Measurements from ENCODE around the gene NDUFAF2.
"Not testable (repeated sequence)": the region's sequence is repeated elsewhere in the genome, so short reads cannot be mapped to it uniquely, and the experiment has no call there.

NDUFAF2 gene

DNA sequence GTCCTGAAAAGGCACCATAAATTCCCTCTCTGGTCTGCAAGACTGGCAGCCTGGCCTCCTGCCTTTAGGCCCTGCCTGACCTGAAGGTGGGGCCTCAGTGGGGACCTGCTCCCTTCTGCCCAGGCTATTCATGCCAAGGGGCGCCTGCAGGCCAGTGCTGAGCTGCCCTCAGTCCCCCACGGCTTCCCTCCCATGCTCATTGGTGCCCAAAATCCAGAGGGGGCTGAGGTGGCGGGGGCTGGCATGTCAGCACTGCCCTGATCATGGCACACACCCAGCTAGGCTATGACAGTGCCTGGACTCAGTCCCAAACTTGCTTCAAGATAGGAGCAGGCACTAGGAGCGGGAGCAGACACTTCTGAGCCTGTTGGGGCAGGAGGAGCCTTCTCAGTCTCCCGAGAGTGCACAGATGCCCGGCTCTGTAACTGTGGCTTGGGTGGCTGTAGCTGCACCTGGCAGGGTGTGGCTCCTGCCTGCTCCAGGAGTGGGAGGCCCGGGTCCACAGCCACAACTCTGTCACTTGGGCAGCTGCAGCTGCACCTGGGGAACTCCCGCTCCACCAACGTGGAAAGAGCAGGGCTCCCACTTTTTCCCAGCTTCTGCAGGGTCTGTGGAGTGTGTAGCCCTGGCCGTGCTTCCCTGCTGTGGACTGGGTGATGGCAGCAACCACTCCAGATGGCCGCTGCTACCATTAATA is 49.0 kb downstream of the NDUFAF2 start:
- no peak for DNase-seq

DNA sequence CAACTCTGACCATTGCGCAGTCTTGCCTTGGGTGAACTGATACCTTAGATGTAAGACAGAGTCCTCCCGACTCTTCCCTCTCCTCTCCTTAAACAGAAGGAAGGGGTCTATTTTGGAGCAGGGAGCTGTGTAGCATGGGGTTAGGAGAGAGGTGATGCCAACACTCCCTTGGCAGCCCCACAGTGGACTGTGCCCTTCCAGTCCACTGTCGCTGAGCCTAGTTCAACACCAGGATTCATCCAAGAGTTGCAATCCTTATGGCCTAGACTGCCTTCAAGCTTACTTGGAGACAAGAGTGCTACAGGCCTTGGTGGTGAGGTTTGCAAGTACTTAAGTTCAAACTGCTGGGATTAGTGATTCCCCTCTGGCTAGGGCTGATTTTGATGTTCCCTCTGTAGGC is 51.4 kb downstream of the NDUFAF2 start:
- DNase-seq, result no peak

DNA sequence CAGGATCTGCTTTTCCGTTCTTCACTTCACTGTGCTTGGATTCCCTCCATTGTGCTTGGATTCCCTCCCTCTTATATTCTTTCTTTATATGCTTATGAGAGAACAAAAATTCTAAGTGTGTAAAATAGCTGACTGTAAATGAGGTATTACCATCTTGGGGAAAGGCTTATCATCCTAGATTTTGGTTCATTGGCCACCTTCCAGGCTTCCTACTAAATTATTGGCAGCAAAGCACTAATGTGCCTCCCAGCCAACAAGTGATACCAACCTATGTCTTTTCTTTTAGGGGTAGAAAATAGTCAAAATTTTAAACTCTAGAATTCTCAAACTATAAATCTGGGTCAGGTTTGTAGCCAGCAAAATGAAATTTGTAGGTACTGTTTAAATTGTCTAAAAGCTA is 52.7 kb downstream of the NDUFAF2 start:
- no peak for DNase-seq

DNA sequence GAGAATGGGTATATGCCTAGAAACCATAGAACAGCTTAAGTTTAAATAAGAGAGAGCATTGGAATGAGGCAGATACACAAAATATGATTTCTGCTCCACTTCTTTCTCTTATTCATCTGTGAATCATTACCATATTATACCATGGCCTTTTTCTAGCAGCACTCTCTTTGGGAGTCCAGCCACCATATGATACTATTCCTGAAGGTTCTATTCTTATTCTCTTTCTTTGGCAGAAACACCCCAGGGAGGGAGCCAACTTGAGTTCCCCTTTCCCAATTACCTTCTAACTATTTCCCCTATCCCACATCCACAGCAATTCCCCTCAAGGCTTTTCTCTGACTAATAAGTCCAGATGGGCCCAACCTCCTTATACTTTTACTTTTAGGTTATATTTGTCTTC is 55.9 kb downstream of the NDUFAF2 start:
- no peak for DNase-seq

DNA sequence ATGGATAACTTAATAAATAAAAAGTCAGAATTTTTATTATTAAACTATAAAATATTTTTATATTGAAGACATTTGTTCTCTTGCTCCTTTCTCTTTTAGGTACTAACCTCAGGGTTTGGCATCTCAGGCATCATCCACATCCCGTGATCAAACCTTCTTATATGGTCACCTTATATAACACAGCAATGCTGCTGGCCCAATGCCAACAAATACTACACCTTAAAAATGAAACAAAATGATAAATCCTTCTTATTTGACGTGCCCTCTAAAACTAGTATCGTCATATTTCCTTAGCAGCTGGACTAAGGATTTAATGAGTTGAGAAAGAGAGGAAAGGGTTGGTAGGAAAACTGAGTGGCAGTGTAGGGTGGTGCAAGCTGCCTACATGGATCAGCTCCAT is 56.6 kb downstream of the NDUFAF2 start:
- DNase-seq, result no peak

DNA sequence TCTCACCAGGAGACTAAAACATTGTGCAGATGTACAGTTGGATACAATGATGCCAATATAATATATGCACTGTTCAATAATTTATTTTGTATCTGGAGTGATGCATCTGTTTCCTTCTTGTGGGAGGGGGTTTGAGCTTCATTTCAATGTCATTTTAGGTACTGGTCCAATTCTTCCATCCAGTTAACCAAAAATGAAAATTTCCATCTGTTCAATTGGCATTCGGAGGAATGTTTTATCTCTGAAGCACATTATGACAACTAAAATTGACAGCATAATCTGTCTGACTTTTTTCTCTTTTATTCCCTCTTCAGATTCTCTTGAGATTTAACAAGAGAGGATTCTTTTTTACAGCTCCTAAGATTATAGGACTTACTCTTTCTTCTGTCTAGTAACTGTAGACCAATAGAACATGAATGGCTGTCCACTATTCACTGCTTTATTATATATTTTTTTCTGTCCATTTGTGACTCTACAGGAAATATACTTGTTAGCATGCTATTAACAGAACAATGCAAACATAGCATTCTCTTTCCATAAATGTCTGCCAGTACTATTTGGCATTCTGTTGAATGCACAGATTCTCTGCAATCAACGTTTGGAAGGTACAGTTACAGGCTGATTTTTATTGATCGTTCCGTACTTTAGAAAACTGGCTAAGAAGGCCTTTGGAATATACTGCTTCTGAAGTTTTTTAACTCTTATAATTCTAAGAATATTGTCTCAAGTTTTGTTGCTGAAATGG is 57.8 kb downstream of the NDUFAF2 start:
- no peak for DNase-seq

DNA sequence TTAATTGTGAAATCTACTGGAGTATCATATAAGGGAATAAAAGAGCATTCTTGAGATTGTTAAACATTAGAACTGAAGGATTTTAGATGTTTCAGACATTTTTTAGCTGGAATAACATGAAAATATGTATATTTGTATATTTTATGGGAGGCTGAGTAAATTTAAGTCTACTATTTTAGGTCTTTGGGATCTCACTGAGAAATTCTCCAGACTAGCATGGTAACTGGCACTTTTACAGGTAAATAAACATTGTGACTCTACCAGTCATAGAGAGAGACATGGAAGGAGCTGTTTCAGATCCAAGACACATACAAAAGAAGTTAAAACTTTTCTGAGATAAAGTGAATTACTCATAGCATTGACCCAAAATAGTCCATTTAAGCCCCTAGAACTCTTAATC is 59.4 kb downstream of the NDUFAF2 start:
- DNase-seq, result no peak

DNA sequence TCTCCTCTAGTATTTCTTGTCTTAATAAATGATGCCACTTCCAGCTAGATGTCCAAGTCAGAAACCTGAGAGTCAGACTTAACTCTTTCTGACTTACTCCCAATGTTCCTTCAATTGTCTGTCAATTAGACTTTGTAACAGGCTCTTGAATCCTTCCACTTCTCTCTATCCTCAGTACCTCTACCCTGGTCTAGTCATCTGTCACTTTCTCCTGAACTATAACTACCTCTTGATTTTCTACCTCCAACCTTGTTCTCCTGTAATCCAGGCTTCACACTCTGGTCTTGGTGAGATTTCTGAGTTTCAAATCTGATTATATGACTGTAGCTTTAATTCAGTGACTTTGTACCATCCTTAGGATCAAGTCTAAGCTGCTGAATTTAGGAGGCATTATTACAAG is 64.9 kb downstream of the NDUFAF2 start:
- no peak for DNase-seq

DNA sequence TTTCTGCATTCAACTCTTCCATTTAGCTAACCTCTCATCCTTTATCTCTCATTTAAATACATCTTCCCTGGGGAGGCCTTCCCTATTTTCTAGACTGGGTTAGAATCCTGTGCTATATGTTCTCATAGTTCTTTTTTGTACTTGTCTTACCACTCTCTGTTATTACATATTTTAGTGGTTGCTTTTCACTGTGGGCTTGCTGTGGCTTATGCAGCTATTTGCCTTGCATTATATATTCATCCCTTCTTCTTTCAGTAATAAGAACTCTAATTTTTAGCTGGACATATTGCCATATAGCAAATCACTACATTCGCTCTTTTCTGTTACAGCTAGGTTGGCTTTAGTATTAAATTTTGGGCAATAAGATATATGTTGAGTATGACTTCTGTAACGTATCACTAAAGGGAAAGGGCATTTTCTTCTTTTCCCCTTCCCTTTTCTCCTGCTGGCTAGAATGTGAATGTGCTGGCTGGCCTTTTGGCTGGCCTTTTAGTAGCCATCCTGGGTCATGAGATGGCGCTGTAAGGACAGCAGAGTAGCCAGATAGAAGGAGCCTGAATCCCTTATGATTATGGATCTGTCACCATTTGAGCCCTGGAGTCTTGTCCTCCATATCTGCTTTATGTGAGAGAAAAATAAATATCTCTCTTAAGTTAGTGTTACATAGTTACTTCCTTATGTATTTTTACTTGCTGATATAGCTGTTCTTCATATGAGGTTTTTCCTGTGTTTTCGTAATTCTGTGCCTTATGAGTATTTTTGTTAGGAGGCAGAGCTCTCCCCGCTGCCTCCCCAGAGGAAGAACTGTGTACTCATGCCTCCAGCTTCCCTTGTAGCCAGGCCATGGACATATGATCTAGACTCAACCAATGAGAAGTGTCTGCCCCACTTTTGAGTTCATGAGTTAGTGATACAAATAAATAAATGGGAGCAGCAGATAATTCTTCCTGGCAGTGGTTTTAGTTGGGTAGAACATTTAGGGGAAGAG is 65.8 kb downstream of the NDUFAF2 start:
- DNase-seq, result peak; percentile 10 to 36

DNA sequence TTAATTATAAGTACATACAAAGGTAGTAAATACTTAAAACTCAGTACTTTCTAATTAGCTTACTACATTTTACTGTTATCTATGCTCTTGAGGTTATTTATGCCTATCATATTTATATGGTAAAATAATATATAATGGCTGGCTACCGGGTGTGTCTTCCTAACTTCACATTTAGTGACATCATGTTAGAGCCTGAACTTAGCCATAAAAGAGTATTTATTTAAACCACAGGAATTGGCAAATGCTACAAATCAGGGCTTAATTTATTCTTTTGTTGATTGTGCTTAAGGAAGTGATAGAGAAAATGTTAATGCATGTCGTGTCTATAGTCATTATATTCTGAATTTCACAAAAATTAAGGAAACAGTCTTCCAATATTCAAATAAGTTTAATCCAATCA is 73.1 kb downstream of the NDUFAF2 start:
- no peak for DNase-seq

DNA sequence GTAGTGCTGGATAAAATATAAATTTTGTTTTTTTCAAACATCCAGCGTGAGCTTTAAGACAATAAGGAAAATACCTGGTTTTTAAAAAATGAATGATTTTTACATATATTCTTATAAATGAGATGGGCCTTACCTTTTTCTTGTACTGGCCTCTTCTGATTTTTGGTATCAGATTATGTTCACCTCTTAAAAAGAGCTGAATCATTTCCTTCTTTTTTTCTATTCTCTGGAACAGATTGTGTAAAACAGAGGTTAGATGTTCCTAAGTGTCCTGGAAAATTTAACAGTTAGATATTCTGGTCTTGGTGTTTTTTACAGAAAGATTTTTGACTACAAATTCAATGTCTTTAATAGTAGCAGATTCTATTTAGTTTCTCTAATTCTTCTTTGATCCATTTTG is 74.6 kb downstream of the NDUFAF2 start:
- DNase-seq, result no peak

DNA sequence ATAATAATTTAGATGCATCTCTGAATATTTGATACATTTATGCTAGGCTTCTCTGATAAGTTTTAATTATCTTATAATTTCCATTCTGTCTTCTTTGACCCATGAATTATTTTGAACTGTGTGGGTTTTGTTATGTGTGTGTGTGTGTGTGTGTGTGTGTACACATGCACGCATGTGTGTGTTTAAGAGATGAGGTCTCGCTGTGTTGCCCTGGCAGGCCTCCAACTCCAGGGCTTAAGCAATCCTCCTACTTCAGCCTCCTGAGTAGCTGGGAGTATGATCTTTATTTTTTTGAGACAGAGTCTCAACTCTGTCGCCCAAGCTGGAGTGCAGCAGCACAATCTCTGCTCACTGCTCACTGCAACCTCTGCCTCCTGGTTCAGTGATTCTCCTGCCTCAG is 75.4 kb downstream of the NDUFAF2 start:
- DNase-seq, result no peak

DNA sequence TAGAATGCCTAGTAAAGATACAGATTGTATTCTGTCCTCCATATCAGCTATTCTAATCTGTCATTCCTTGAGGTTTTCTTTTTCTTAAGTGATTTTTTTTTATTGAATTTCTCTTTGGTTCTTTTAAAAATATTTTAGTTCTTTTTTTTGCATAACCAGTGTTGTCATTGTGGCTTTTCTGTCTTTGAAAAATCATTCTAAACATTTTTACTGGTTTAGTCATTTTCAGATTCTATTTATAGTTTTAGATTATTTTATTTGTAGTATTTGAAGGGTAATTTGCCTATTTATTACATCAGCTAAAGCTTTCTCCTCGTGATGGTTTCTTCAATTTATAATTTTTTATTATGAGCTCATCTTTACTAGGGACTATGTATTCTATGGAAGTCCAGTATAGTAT is 78.1 kb downstream of the NDUFAF2 start:
- DNase-seq, result no peak

DNA sequence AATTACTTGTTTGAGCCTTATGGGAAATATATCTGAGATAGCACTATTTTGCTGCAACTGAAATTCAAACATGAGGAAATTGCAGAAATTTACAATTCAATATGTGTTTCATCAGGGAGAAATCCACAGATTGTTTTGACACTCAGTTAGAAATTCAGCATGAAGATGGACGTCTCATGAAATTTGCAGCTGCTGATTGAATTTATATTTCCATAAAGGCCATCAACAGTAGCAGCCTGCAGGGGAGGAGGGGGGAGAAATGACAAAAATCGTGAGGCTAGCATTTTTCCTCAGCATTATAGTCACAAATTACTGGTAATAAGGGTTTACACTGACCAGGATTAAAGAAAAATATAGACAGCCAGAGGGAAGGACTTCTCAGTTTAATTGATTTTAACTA is 81.0 kb downstream of the NDUFAF2 start:
- DNase-seq, result no peak

DNA sequence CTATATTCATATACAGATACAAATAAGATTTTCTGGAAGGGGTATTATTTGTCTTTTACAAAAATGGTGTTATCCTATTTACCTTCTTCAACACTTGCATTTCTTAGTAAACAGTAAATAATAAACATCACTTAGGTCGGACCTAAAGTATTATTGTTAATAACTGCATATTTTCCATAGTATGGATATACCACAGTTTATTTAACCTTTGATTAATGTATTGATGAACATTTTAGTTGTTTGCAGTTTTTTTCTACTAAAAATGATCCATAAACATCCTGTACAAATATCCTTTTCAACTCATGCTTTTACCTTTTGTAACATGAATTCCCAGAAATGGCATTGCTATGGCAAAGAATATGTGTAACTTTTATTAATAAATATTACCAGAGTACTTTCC is 83.4 kb downstream of the NDUFAF2 start:
- no peak for DNase-seq

DNA sequence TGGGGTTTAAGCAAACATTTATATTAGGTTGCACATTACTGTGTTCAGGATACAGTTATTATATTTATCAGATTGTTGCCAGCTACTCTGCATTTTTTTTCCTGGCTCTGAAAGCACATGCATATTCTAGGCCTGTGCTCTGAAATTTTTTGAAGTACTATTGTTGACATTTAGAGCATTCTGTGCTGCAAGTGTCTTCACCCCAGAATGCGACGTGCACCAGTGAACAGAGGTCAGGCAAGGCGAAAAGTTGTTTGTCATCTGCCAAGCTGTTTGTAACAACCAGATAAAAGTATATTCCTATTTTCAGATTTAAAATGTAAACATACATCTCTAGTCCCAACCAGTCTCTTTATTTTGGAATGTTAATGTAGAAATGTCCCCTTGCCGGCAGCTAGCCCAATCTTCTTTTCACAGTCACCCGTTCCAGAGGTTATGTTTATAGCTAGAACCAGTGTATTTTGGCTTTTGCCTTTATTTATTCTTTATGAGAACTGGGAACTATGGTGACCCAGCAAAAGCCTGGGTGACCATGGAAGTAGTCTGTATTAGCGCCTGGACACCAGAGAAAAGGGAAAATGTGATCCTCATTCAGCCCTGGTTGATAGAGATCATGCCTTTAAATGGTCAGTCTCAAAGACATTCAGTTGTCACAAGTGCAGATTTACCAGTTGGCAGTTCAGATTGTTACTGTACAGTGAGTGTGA is 84.6 kb downstream of the NDUFAF2 start:
- no peak for DNase-seq

DNA sequence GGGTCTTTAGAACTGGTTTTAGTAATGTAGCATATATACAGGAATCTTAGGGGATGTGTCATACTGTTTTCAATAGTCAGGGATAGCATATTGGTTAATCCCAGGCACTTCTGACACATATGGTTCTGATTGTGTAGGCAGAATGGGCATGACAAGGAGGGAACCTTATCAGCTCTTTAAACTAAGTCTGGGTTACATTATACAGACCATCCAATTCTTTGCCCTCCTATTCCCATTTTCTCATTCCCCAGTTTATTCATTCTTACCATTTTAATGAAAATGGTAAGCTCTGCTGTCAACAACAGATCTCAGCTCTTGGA is 85.1 kb downstream of the NDUFAF2 start:
- no peak for DNase-seq

DNA sequence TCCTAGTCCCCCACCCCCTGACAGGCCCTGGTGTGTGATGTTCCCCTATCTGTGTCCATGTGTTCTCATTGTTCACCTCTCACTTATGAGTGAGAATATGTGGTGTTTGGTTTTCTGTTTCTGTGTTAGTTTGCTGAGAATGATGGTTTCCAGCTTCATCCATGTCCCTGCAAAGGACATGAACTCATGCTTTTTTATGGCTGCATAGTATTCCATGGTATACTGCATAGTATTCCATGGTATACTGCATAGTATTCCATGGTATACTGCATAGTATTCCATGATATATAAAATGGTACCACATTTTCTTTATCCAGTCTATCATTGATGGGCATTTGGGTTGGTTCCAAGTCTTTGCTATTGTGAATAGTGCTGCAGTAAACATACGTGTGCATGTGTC is 86.3 kb downstream of the NDUFAF2 start:
- DNase-seq, result not testable (repeated sequence)

DNA sequence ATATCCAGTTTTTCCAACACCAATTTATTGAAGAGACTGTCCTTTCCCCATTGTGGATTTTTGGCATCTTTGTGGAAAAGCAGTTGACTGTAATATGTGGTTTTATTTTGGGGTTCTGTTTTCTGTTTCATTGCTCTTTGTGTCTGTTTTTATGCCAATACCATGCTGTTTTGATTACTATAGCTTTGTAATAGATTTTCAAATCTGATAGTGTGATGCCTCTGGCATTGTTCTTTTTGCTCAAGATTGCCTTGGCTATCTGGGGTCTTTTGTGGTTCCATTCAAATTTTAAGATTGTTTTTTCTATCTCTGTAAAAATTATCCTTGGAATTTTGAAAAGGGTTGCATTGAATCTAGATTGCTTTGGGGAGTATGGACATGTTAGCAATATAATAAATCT is 99.5 kb downstream of the NDUFAF2 start:
- no peak for DNase-seq

DNA sequence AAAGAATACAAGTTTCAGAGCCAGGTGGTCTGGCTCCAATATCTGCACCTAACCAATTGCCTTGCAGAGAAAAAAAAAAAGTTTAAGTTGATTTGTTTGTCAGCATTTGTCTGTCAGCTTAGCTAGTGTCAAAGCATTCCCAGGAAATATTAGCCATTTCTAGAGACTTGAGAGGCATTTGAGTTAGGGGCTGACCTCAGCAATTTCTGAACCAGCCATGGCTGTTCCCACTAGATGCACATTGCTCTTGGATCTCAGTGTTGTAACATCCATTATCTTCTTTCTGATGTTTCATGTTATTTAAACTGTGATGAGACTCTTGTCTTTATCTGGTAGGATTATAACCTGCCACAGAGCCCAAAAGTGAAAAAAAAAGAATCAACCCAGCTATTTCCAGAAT is 102.3 kb downstream of the NDUFAF2 start:
- no peak for DNase-seq

DNA sequence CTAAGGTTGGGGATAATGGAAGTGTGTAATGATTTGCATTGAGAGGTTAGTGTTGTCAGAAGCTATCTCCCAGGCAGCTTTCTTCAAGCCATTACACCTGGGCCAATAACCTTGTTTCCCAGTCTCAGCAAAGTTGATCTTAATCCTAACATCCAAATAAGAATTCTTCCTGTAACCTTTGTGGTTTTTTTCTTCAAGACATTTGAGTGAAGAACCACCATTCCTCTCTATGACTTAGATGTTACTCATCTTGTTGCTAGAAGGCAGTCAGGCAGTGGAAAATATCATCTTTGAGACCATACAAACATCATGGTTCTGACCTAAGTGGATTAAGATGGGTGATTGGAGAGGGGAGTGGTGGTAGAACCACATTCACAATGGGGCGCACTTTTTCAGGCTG is 103.5 kb downstream of the NDUFAF2 start:
- peak; percentile 68 to 87 for DNase-seq

DNA sequence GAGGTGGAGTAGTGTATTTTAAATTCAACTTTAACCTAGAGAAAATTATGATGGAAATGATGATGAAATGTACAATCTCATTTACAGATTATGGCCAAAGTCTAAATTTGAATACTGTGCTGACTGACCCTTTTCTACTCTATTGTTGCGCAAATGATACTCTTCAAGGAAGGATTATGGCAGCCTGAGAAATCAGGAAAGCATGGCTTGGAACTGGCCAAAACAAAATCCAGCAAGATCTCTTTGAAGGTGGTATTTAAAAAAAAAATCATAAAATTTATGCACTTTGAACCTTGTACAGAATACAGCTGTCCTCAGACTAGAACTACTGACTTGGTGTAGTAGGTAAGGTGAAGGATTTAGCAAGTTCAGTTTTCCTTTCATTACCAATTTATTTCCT is 105.3 kb downstream of the NDUFAF2 start:
- no peak for DNase-seq

DNA sequence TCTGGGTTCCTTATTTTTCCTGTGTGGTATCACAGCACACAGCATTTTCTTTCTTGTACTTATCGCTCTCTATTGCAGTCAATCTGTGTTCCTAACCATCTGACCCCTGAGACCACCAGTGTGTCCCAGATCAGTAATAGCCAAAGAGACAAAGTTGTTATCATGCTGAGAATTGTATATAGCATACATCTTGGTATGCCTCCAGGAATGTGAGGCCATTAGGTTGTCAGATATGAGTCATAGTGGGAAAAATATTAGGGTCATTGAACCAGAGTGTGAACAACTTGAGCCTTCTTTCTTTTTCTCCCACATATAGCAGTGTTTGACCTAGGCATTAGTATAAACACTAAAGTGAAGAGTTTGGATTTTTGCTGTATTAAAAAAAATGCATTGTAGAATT is 106.3 kb downstream of the NDUFAF2 start:
- peak; percentile 60 to 89 for DNase-seq
